H9 (cell line): ENCODE measurements around the gene WT1. TPM values are rescaled to one million over a fixed set of nuclear protein-coding genes. Genes with fewer than 3 reads are reported as not detected.

Experiments used
- DNase-seq: peaks from one replicate; pipeline ENCODE4 v3.0.0-alpha.2; 2017
- H2AFZ ChIP-seq: one replicate; pipeline ENCODE4 v1.6.1; 2013; ENCODE audit warnings: mild to moderate bottlenecking, low read length, control low read depth, moderate library complexity
- H2AK5ac ChIP-seq: 2 replicates; pipeline ENCODE4 v1.6.1; 2013; ENCODE audit warnings: low read length, control low read depth, mixed read lengths; ENCODE audit not compliant: insufficient read length
- H2BK120ac ChIP-seq: one replicate; pipeline ENCODE4 v1.6.1; 2013; ENCODE audit warnings: low read depth, mild to moderate bottlenecking, low read length, control low read depth, inconsistent platforms; ENCODE audit not compliant: poor library complexity, severe bottlenecking
- H2BK12ac ChIP-seq: 2 replicates; pipeline ENCODE4 v1.6.1; 2013; ENCODE audit warnings: low read length, control low read depth, mixed read lengths, low read depth; ENCODE audit not compliant: insufficient read length
- H2BK15ac ChIP-seq: 2 replicates; pipeline ENCODE4 v1.6.1; 2013; ENCODE audit warnings: low read depth, low read length, control low read depth
- H2BK20ac ChIP-seq: one replicate; pipeline ENCODE4 v1.6.1; 2013; ENCODE audit warnings: low read depth, mild to moderate bottlenecking, low read length, control low read depth, inconsistent platforms; ENCODE audit not compliant: poor library complexity, severe bottlenecking
- H2BK5ac ChIP-seq: 2 replicates; pipeline ENCODE4 v1.6.1; 2013; ENCODE audit warnings: low read length, control low read depth, mixed read lengths; ENCODE audit not compliant: insufficient read length
- H3K14ac ChIP-seq: 2 replicates; pipeline ENCODE4 v1.6.1; 2013; ENCODE audit warnings: low read length, control low read depth; ENCODE audit not compliant: insufficient read depth
- H3K18ac ChIP-seq: 2 replicates; pipeline ENCODE4 v1.6.1; 2013; ENCODE audit warnings: low read depth, mild to moderate bottlenecking, mixed read lengths, low read length, control low read depth; ENCODE audit not compliant: insufficient read length
- H3K23ac ChIP-seq: 2 replicates; pipeline ENCODE4 v1.6.1; 2013; ENCODE audit warnings: low read length, control low read depth, mixed read lengths, low read depth; ENCODE audit not compliant: insufficient read length
- H3K23me2 ChIP-seq: 2 replicates; pipeline ENCODE4 v1.6.1; 2013; ENCODE audit warnings: low read depth, mild to moderate bottlenecking, mixed read lengths, low read length, control low read depth; ENCODE audit not compliant: insufficient read length, poor library complexity, severe bottlenecking
- H3K27ac ChIP-seq: 2 replicates; pipeline ENCODE4 v1.5.1; 2013; ENCODE audit warnings: low read length, control low read depth, mixed read lengths, low read depth; ENCODE audit not compliant: insufficient read length
- H3K27me3 ChIP-seq: 2 replicates; pipeline ENCODE4 v1.6.1; 2013; ENCODE audit warnings: low read length, control low read depth, inconsistent platforms; ENCODE audit not compliant: insufficient read depth
- H3K4ac ChIP-seq: 2 replicates; pipeline ENCODE4 v1.6.1; 2013; ENCODE audit warnings: low read depth, mild to moderate bottlenecking, control low read depth, inconsistent platforms, low read length, moderate library complexity
- H3K4me1 ChIP-seq: 2 replicates; pipeline ENCODE4 v1.6.1; 2013; ENCODE audit warnings: low read length, control low read depth, inconsistent platforms; ENCODE audit not compliant: insufficient read depth
- H3K4me2 ChIP-seq: 2 replicates; pipeline ENCODE4 v1.6.1; 2013; ENCODE audit warnings: low read length, control low read depth, mixed read lengths; ENCODE audit not compliant: insufficient read length, insufficient read depth
- H3K56ac ChIP-seq: 2 replicates; pipeline ENCODE4 v1.6.1; 2013; ENCODE audit warnings: low read depth, mild to moderate bottlenecking, mixed read lengths, low read length, control low read depth; ENCODE audit not compliant: insufficient read length
- H3K79me1 ChIP-seq: 2 replicates; pipeline ENCODE4 v1.6.1; 2013; ENCODE audit warnings: low read depth, mild to moderate bottlenecking, moderate library complexity, low read length, control low read depth, inconsistent platforms; ENCODE audit not compliant: insufficient read depth, poor library complexity, severe bottlenecking
- H3K79me2 ChIP-seq: 2 replicates; pipeline ENCODE4 v1.6.1; 2013; ENCODE audit warnings: low read length, control low read depth, inconsistent platforms; ENCODE audit not compliant: insufficient read depth
- H3K9ac ChIP-seq: 2 replicates; pipeline ENCODE4 v1.6.1; 2013; ENCODE audit warnings: low read length, control low read depth, mixed read lengths; ENCODE audit not compliant: insufficient read length; ENCODE audit errors: extremely low read depth
- H3K9me3 ChIP-seq: one replicate; pipeline ENCODE4 v1.6.1; 2013; ENCODE audit warnings: low read depth, low read length, inconsistent platforms; ENCODE audit not compliant: control insufficient read depth
- H3T11ph ChIP-seq: one replicate; pipeline ENCODE4 v1.6.1; 2013; ENCODE audit warnings: mild to moderate bottlenecking, low read length, control low read depth, inconsistent platforms
- H4K20me1 ChIP-seq: one replicate; pipeline ENCODE4 v1.6.1; 2013; ENCODE audit not compliant: control insufficient read depth, insufficient read length, insufficient read depth
- H4K5ac ChIP-seq: 2 replicates; pipeline ENCODE4 v1.6.1; 2013; ENCODE audit warnings: low read depth, mild to moderate bottlenecking, mixed read lengths, low read length, control low read depth; ENCODE audit not compliant: insufficient read length
- H4K8ac ChIP-seq: replicated peaks from 2 replicates; pipeline ENCODE4 v1.6.1; 2013; ENCODE audit warnings: low read length, control low read depth, mixed read lengths, low read depth; ENCODE audit not compliant: insufficient read length
- H4K91ac ChIP-seq: 2 replicates; pipeline ENCODE4 v1.6.1; 2013; ENCODE audit warnings: low read depth, mild to moderate bottlenecking, moderate library complexity, mixed read lengths, low read length, control low read depth; ENCODE audit not compliant: insufficient read length
- H3K27ac Mint-ChIP-seq, 3 experiments: 2 replicates in 2 of 3; 3 replicates in 1 of 3; pipeline ENCODE4 v1.8.0; 2020 to 2021; ENCODE audit warnings: mixed read lengths in 3 of 3, mild to moderate bottlenecking in 1 of 3, moderate library complexity in 1 of 3
- H3K27me3 Mint-ChIP-seq: 2 replicates; pipeline ENCODE4 v1.8.0; 2021; ENCODE audit warnings: low read depth, mild to moderate bottlenecking, moderate library complexity, mixed read lengths
- H3K36me3 Mint-ChIP-seq, 3 experiments: 2 replicates in 2 of 3; 3 replicates in 1 of 3; pipeline ENCODE4 v1.8.0; 2020 to 2021; ENCODE audit warnings: low read depth in 3 of 3, mixed read lengths in 3 of 3; ENCODE audit not compliant: insufficient read depth in 1 of 3
- H3K4me1 Mint-ChIP-seq, 2 experiments: 2 replicates each; pipeline ENCODE4 v1.8.0; 2020; ENCODE audit warnings: mixed read lengths in 2 of 2
- H3K4me3 Mint-ChIP-seq, 2 experiments: 2 replicates in 1 of 2; 3 replicates in 1 of 2; pipeline ENCODE4 v1.8.0; 2020 to 2021; ENCODE audit warnings: mild to moderate bottlenecking in 2 of 2, mixed read lengths in 2 of 2, moderate library complexity in 1 of 2
- H3K9me3 Mint-ChIP-seq, 2 experiments: 2 replicates in 1 of 2; 3 replicates in 1 of 2; pipeline ENCODE4 v1.8.0; 2020; ENCODE audit warnings: mild to moderate bottlenecking in 2 of 2, mixed read lengths in 2 of 2, moderate library complexity in 1 of 2
- WGBS: extraction: QIAGEN DNeasy Blood & Tissue Kit; methylation state at CpG from one replicate; pipeline ENCODE4 v1.1.7; 2013; ENCODE audit warnings: missing lambda C conversion rate, low lambda C conversion rate, mixed read lengths; ENCODE audit not compliant: insufficient read length; ENCODE audit errors: extremely low coverage; 5-methylcytosine and 5-hydroxymethylcytosine counted together
- total RNA-seq: library from RNA; stranded (reverse); gene quantifications from 2 replicates; pipeline ENCODE4 v1.2.1, GENCODE V29; 2021
- TF ChIP-seq, protein P1 (sequence below): fragments of 200-600 bp; sonication (generic); conservative IDR thresholded peaks from 3 replicates; pipeline ENCODE4 v1.8.0; 2021; ENCODE audit warnings: antibody characterized with exemption, mild to moderate bottlenecking

Gene WT1
- total RNA-seq, 1 experiment from 2014 or later = 0.20 TPM

GRCh38 chr11:32396991-32397390 lies 38.3 kb downstream of the WT1 start:
- H3K27me3 Mint-ChIP-seq = peaks cover 16% of the 10 kb centered on the region

More at GRCh38 chr11:32396991-32397390, 38.3 kb downstream of the WT1 start:
- Histone ChIP-seq H3K23ac (no peak overlapping the region), H2BK12ac (no peak overlapping the region), H3K27me3 (no peaks in the 10 kb centered on the region), H3K18ac (no peak overlapping the region), H3K23me2 (no peaks in the 10 kb centered on the region), H3K4me2 (no peak overlapping the region), H3K27ac (no peak overlapping the region), H3K9me3 (no peaks in the 10 kb centered on the region), H4K91ac (no peak overlapping the region), H2AFZ (no peak overlapping the region), H3K56ac (no peak overlapping the region), H2BK5ac (no peak overlapping the region), H4K8ac (no peak overlapping the region), H2BK15ac (no peak overlapping the region), H3K9ac (no peak overlapping the region), H2AK5ac (no peak overlapping the region), H3K4me1 (no peaks in the 10 kb centered on the region), H4K20me1 (no peaks in the 10 kb centered on the region), H3K79me1 (no peaks in the 10 kb centered on the region), H2BK120ac (no peak overlapping the region), H2BK20ac (no peak overlapping the region), H3T11ph (no peak overlapping the region), H3K4ac (no peak overlapping the region), H3K79me2 (no peaks in the 10 kb centered on the region), H4K5ac (no peak overlapping the region), H3K14ac (no peak overlapping the region)
- no peak for DNase-seq
- H3K4me1 Mint-ChIP-seq = peaks cover 10 to 15% of the 10 kb centered on the region in 2 experiments
- no peaks in the 10 kb centered on the region for H3K9me3 Mint-ChIP-seq
- TF ChIP-seq, protein P1, sequence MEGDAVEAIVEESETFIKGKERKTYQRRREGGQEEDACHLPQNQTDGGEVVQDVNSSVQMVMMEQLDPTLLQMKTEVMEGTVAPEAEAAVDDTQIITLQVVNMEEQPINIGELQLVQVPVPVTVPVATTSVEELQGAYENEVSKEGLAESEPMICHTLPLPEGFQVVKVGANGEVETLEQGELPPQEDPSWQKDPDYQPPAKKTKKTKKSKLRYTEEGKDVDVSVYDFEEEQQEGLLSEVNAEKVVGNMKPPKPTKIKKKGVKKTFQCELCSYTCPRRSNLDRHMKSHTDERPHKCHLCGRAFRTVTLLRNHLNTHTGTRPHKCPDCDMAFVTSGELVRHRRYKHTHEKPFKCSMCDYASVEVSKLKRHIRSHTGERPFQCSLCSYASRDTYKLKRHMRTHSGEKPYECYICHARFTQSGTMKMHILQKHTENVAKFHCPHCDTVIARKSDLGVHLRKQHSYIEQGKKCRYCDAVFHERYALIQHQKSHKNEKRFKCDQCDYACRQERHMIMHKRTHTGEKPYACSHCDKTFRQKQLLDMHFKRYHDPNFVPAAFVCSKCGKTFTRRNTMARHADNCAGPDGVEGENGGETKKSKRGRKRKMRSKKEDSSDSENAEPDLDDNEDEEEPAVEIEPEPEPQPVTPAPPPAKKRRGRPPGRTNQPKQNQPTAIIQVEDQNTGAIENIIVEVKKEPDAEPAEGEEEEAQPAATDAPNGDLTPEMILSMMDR = no peak
- H3K36me3 Mint-ChIP-seq = no peaks in the 10 kb centered on the region
- H3K27ac Mint-ChIP-seq = no peak overlapping the region
- H3K4me3 Mint-ChIP-seq = no peak overlapping the region
- WGBS = no CpG with 5 or more reads among the region's 4 CpGs
